GM21423 (cell line): ENCODE results near the gene FNDC3B.
"Not testable (repeated sequence)": the region's sequence is repeated elsewhere in the genome, so short reads cannot be mapped to it uniquely, and the experiment has no call there.

Source experiments
- ATAC-seq: cut with Tn5 transposase; IDR thresholded peaks from one replicate; pipeline ENCODE4 v1.9.1; 2021; ENCODE audit warnings: mild to moderate bottlenecking, moderate library complexity; ENCODE audit not compliant: unreplicated experiment

FNDC3B gene

DNA sequence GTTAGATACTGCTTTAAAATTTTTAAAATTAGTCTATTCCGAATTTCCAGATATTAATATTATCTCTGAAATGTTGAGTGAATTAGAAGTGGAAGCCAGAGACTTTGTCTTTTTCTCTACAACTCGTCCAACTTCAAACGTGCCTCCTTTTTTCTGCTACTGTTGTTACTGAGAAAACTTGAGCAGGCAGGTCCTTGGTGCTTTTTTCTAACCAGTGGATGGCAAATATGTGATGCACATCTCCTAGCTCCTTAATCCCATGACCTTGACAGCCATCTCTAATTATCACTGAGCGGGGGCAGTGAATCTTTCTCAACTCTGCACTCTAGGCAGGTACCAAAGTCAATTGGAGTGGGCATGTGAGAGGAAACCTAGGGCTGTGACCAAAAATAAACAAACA lies 50.7 kb downstream of the FNDC3B start:
- no peak for ATAC-seq

DNA sequence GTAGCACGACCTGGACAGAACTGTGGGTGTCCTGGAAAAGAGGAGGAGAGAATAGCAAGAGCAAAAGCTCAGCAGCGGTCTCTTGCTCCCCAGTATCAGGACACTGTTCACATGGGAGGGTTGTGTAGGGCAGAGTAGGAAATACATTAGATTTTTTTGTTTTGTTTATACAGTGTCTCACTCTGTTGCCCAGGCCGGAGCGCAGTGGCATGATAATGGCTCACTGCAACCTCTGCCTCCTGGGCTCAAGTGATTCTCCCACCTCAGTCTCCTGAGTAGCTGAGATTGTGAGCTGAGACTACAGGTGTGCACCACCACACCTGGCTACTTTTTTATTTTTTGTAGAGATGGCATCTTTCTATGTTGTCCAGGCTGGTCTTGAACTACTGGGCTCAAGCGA lies 53.3 kb downstream of the FNDC3B start:
- ATAC-seq = no peak

DNA sequence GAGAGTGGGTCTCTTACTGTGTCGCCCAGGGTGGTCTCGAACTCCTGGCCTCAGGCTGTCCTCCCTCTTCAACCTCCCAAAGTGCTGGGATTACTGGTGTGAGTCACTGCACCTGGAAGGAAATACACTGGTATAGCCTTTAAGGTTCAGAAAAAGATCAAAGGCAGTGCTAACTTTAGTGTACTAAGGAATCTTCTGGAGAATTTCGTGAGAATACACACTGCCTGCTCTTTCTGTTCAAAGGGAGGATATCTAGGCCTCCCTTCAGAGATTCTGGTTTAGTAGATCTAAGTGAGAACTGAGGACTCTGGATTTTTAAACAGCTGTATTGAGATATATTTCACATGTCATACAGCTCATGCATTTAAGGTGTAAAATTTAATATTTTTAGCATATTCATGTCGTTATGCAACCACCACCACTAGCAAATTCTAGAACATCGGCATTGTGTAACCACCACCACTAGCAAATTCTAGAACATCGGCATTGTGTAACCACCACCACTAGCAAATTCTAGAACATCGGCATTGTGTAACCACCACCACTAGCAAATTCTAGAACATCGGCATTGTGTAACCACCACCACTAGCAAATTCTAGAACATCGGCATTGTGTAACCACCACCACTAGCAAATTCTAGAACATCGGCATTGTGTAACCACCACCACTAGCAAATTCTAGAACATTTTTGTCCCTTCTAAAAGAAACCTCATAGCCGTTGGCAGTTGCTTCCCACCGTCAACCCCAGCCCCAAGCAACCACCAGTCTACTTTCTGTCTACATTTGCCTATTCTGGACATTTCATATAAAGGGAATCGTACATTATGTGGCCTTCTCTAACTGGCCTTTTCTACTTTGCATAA lies 54.4 kb downstream of the FNDC3B start:
- ATAC-seq = not testable (repeated sequence)

DNA sequence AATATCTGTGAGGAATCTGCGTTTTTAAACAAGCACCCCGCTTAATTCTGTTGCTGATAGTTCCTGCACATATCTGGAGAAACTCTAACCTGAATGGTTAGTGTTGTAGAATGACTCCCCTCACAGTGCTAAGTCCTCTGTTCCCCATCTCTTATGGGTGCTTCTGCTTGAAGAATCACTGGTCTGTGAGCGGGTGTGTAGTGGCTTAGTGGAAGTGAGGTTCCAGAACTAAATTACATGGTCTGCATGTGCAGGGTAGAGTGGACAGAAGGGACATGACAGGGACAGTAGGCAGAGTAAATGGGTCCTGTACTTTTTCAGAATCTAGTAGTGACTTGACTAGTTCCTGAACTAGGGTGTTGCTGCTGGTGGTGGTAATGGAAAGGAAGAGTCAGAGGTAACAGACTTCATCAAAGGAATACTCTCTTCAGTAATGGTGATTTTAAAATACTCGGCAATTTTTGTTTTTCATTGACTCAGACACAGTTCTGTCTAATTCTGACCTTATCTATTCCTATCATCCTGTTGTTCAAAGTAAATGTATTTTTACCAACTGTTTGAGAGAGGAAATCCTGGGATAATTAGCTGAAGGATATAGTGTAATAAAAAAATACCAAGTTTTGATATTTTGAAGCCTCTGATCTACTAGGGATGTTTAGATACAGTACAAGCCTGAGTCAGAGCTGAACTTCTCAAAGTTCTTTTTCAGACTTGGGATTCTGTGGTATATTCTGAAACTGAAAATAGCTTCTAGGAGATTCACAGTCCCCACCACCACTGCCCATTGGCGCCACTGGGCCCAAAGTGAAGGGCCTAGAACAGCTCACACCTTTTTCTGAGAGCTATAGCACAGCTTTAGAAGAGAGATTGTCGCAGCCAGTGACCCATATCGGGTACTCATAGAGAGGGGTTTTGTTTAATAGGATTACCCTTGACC lies 55.5 kb downstream of the FNDC3B start:
- peak; percentile 98 for ATAC-seq

DNA sequence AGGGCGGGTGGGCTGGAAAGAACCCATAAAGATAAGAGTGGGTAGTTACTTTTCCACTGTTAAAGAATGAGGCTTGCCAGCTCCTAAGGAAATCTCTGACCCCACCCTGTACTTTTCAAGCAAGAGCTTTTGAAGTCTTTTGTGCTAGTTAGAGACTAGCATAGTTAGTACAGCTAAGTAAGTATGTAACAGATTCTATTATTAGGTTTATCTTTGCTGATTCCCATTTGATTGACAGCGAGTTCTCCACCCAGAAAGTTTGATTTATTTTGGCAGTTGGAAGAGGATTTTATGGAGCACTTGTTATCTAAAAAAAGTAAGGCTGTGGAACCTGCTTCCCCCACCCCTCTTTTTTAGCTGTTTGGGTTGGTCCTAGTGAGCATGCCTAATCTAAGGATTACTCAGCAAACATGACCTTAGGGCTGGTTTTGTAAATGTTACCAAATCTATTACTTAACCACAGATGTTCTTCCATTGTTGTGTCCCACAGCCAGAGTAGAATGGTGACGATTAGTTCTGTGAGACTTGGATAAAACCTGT lies 57.6 kb downstream of the FNDC3B start:
- no peak for ATAC-seq

DNA sequence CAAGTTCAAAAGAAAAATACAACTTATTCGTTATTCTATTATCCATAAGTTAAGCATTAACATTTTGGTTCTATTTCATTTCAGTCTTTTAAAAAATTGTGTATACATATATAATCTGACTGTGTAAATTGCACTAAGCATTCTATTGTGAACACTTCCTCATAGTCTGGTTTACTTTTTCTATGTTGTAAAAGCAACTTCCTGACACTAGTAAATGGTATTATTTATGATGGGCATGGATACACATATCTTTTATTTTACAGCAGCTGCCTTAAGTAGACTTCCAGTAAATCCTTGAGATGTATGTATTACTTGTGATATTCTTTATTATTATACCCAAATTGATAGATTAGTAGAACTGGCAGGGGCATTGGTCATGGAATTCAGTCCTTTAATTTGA lies 58.2 kb downstream of the FNDC3B start:
- ATAC-seq = no peak

DNA sequence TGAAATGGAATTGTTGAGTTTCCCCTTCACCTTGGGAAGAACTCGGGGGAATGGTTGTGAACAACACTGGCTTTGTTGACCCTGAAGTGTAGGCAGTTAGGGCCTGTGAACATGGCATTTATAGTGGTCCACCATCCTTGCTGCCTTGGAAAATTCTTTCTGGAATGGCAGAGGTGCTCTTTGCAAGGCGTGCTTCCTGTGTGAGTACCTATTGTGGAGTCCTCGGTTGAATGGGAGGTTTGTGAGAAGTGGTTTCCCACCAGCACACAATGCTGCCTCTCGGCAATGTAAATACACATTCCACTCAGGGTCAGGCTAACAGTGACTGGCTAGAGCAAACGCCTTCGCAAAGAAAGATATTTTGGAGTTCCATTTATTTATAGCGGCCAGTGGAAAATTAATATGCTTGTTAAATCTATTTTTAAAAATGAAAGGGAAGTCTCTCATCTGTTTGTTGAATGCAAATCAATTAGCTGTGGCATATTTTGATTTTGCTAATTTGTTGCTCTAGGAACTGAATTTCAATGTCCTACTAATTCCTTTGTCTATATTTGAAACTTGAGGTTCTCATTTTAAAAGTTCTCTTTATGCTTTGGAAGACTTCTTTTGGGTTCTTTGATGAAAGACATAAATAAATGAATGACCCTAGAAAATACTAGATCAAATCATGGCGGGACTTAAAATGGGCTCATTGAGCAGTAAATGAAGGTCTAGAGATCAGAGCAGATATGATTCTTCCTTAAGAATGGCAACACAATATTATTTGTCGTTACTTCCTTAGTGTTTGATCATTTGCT lies 59.5 kb downstream of the FNDC3B start:
- no peak for ATAC-seq

DNA sequence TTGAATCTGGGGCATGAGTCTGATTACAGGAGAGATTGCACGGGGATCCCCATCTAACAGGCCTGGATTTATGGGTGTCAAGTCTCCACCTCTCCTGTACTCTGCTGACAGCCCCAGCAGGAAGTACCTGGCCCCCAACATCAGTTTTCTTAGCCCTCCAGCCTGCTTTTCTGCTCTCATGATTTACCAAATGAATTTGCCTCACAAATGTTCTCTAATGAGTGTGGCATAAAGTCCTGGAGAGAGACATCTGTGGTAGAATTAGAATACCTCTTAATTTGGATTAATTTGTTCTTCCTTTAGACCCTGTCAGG lies 60.1 kb downstream of the FNDC3B start:
- no peak for ATAC-seq

DNA sequence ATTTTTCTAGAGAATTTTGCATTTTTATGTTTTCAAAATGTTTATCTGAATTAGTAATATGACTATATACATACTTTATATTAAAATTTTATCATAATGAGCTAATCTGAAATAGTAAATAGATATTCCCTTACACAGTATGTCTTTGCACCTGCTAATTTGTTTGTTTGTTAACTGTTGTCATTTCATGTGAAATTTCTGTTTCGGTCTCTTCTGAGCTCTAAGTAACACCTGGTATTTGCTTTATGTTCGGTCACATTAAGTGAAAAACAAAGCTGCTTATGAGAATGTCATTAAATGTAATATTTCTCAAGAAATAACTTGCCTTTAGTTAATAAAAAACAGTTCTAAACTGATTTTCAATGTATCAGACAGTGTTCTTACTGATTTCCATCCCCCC lies 61.1 kb downstream of the FNDC3B start:
- no peak for ATAC-seq

DNA sequence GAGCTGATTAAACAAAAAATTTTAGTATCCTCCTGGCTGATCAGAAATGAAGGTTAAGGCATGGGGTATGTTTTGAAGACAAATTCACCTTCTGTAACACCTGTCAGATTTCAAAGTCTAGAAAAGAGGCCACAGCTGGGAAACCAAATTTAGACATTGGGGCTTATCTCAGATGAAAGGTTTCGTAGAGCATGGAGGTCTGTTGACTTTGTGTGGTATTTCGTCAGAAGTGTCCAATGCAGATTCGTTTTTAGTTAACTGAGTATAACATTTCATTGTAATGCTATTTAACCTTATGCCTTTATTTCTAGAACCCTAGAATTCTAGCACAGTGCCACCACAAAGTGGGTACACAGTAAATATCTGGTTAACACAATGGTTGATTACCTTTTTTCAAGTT lies 61.7 kb downstream of the FNDC3B start:
- peak; percentile 48 for ATAC-seq

DNA sequence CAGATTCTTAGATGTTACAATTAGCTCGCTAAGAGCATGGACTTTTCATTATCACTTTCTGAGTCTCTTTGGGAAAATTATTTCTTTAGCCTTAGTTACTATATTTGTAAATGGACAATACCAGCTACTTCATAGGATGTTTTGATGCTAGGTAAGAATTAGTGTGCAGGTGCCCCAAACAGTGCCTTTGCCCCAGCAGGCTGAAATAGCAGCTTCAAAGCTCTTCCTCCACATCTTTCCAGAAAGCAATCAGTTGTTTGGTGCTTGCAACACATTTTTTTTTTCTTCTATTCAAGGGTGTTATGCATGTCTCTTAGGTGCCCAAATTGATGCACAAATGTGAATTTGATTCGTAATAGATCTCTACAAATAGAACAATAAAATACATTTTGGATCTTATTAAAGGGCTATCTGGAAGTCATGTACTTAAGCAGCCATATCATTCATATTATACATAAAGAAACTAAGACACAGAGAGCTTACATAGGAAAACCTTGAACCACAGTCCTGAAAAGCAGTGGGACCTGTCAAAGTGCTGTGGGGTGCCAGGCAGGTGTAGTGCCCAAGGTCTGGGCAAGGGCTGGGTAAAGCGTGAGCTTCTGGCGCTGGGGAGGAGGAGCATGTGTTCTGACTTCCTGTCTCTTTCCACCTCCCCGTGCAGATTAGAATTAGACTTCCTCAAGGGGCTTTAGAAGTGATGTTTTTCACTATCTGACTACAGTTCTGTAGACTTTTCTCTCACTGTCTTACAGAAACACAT lies 62.9 kb downstream of the FNDC3B start:
- ATAC-seq = peak; percentile 32

DNA sequence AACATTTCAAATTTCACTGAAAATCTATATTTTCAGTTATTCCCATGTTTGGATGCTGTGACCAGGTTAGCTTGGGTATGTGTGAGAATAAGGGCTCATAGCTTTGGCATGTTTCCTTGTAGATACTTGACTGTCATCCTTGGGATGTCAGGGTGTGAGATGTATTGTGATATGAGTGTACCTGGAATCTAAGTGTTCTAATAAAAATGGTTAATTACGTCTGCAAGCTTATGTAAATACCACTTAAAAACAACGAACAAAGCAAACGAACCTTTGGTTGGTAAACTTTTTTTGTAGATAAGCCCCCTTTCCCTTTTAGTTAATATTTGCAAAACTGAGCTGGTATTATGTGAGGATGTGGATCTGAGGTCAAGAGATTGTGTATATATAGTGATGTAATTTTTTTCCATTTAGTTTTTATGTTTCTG lies 63.5 kb downstream of the FNDC3B start:
- no peak for ATAC-seq

DNA sequence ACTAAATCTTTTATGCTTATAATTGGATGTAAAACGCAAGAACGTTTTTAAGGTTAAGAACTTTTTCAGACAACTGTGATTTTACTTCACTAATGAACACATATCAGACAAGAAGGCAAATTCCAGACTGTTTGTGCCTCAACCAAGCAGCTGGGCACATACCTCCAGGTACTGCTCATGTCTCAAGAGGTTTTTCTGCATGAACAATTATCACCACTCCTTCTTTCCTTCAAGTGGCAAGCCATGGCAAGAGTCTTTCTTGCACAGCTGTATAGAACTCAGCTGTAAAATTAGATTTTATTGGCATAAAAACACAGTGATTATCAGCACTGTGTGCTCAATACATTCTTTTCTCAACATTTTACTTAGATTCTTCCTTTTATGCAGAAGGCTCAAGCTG lies 64.3 kb downstream of the FNDC3B start:
- ATAC-seq = no peak

DNA sequence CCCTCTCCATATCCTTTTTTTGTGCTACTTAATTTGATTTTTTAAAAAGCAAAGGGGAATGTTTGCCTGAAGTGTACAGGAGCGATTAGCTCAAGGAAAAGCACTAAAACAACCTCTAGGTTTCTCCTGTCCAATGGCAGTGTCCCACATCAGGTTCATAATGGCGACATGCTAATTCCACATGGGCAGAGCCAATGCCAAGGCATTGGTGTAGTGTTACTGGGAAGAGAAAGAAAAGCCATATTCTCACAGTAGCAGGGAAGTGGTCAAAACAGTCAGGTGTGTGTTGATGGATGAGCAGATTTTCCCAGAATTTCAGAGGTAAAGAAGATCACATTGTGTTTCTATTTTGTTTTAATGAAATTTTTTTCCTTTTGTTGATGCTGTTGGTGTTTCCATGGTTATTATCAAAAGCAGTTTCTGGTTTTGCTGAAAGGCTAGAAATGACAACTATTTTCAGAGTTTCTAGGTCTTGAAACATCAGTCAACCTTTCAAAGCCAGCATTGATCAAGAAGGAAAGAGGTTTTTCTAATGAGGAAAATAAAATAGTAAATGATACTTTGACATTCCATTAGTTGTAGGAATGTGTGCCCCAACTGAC lies 65.2 kb downstream of the FNDC3B start:
- no peak for ATAC-seq

DNA sequence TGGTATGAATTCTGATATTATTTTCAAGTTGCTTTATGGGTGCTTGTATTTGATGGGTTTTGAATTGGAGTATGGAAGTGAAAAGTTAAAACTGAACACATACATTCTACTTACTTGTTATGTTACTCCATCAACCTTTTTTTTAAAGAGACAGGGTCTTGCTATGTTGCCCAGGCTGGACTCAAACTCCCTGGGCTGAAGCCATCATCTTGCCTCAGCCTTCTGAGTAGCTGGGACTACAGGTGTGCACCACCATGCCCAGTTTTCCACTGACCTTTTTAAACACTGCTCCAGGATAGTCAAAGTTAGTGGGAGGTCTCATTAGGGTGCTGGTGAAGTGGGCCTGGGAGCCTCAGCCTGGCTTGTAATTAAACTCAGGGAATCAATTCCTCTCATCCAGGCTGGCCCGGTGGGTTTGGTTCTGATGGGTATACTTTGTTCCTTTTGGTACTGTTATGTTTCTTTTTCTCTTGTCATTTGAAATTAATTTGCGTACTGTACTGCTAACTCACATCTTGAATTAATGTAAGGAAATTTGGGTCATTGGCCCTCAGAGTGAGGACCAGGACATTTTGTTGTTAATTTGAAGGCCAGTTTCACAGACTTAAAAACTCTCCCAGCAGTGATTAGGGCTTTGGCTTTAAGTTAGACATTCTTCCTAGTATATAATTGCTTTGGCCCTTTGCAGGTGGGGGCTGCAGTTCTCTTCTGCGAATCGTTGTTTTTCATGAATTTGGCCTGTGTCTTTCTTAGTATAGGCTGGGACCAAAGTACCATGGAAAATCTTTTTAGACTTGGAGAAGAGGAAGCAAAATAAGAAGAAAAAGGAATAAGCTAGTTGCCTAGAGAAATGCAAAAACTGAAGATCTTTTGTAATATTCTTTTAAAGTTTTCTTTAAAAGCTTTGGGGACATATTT lies 66.9 kb downstream of the FNDC3B start:
- no peak for ATAC-seq

DNA sequence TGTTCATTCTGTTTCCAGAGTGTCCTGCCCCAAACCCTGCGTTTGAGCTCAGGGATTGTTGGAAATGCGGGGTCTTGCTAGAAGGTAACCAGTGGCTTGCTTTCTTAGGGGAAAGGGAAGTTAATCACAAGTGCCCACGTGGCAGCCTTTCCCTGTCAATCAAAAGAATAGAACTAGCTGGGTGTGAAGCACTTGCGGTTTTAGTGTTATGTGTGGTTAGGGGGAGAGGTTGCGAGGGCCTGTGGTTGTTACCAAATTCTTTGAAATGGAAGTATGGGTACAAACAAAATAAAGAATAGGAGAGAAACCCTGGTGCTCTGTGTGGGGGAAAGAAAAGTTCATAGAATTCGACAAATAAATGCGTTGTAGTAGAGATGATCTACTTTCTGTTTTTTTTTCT lies 67.6 kb downstream of the FNDC3B start:
- ATAC-seq = peak; percentile 49

DNA sequence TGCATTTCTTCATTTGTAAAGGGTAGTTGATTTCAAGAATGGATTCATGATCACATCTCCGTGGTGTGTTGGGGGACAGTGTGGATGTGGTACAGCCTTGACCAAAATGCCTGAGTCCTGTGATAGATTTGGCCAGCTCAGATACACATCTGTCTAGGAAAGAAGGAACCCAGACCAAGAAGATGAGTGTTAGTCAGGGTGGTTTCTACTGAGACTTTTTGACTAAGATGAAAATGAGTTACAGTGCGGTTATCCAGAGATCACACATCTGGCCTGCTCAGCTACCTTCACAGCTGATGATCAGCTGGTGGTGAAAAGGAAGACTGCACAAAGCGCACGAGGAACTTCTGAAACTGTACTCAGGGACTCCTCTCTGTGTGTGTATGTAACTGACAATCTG lies 68.0 kb downstream of the FNDC3B start:
- peak; percentile 83 for ATAC-seq

DNA sequence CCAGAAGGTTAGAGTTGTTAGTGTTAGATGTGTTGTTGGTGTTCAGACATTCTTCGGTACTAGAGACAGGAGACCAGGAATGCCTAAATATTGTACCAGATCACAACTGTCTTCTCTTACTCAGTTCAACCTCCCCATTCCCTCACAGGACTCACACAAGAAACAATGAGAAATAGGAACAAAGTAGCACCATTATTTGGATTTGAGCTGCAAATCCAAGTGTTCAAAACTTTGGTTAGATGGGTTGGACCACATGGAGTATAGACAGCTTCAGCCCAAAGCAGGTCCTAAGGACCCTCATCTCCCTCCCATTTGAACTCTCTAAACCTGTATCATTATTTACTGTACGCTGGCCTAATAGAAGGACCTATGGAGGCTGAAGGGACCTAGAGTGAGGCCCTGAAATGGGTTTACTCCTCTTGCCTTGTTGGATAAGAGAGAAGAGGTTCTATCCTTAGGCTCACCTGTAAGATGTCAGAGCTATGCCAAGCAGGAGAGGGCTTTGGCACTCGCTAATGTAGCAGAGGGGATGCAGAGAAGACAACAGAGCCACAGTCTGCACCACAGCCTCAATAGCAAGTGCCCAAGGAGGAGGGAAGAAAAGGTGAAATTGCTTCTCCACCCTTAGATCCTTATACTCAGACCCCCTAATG lies 70.9 kb downstream of the FNDC3B start:
- ATAC-seq = no peak
